Esophagus muscularis mucosa (tissue), 4 donors: Measurements from ENCODE around the gene DDX53. TPM values are rescaled to one million over a fixed set of nuclear protein-coding genes. Genes with fewer than 3 reads are reported as not detected.

Source experiments
- DNase-seq: peaks from one replicate; pipeline ENCODE4 v3.0.0-alpha.2; 2017; ENCODE audit errors: extremely low spot score
- H3K27ac ChIP-seq, 4 donors: fragments of 200-600 bp; sonication (generic); replicated peaks in 1 of 4; 1 replicate in 3 of 4; 2 replicates in 1 of 4; pipeline ENCODE4 v1.5.1; 2016 to 2019; ENCODE audit warnings: mild to moderate bottlenecking in 1 of 4
- H3K27me3 ChIP-seq, 4 donors: fragments of 200-600 bp; sonication (generic); one replicate each; pipeline versions ENCODE4 v1.5.1 to v1.6.0; 2016 to 2019
- H3K36me3 ChIP-seq, 4 donors: fragments of 200-600 bp; sonication (generic); one replicate each; pipeline ENCODE4 v1.5.1; 2016 to 2019
- H3K4me1 ChIP-seq, 4 donors: fragments of 200-600 bp; sonication (generic); one replicate each; pipeline ENCODE4 v1.5.1; 2016 to 2019
- H3K4me3 ChIP-seq, 4 donors: fragments of 200-600 bp; sonication (generic); 1 replicate in 2 of 4; 2 replicates in 2 of 4; pipeline ENCODE4 v1.5.1; 2016 to 2019; ENCODE audit warnings: mild to moderate bottlenecking in 4 of 4, moderate library complexity in 1 of 4
- H3K9me3 ChIP-seq, 4 donors: fragments of 200-600 bp; sonication (generic); 1 replicate in 3 of 4; 2 replicates in 1 of 4; pipeline ENCODE4 v1.5.1; 2016 to 2019
- CTCF ChIP-seq, 3 experiments: fragments of 200-600 bp in 2 of 3; fragments of 450-650 bp in 1 of 3; sonication (generic) in 2 of 3; IDR thresholded peaks; one replicate each; pipeline ENCODE4 v1.5.1; 2017 to 2019; ENCODE audit warnings: antibody characterized with exemption in 3 of 3, mild to moderate bottlenecking in 2 of 3, moderate library complexity in 1 of 3
- EP300 ChIP-seq: sonication (generic); formaldehyde crosslinking; IDR thresholded peaks from one replicate; pipeline ENCODE4 v1.6.1; 2017; ENCODE audit warnings: antibody characterized with exemption
- POLR2A ChIP-seq: fragments of 450-650 bp; IDR thresholded peaks from one replicate; pipeline ENCODE4 v1.6.1; 2017; ENCODE audit warnings: antibody characterized with exemption, moderate library complexity, mild to moderate bottlenecking, low read depth
- POLR2AphosphoS5 ChIP-seq, 2 donors: sonication (generic); formaldehyde crosslinking; IDR thresholded peaks; one replicate each; pipeline ENCODE4 v1.6.1; 2017; ENCODE audit warnings: antibody characterized with exemption in 2 of 2
- WGBS: methylation state at CpG from one replicate; pipeline ENCODE4 v1.1.5; 2018; 5-methylcytosine and 5-hydroxymethylcytosine counted together
- intact Hi-C: fragments of 100-400 bp; cut with DNase I; formaldehyde crosslinking; loops from one replicate; pipeline ENCODE4 v1.15.1; 2023
- total RNA-seq, 4 donors: library from RNA; depleted of rRNA; stranded (reverse); fragments of >200 nt; gene quantifications; one replicate each; pipeline versions ENCODE4 v1.1.0 to v1.2.1, GENCODE V29; 2016

DDX53 gene
- total RNA-seq, 4 donors from 2014 or later: not detected

- DNase-seq: no peak
- no peak overlapping the region for H3K27ac ChIP-seq
- H3K4me3 ChIP-seq: no peak overlapping the region
- H3K36me3 ChIP-seq: no peaks in the 10 kb centered on the region
- intact Hi-C loops: no loop called here
- no peaks in the 10 kb centered on the region for H3K4me1 ChIP-seq
- 86% methylated on average over 3 of the region's 3 CpGs for WGBS
- H3K9me3 ChIP-seq: no peaks in the 10 kb centered on the region
- H3K27me3 ChIP-seq: no peaks in the 10 kb centered on the region
- TF ChIP-seq CTCF (IDR thresholded peaks at IDR 0.05) (no peak), EP300 (no peak), POLR2A (no peak), POLR2AphosphoS5 (IDR thresholded peaks at IDR 0.05) (no peak)
Measured at GRCh38 chrX:23035493-23035892, 35.7 kb downstream of the DDX53 start.

DNA sequence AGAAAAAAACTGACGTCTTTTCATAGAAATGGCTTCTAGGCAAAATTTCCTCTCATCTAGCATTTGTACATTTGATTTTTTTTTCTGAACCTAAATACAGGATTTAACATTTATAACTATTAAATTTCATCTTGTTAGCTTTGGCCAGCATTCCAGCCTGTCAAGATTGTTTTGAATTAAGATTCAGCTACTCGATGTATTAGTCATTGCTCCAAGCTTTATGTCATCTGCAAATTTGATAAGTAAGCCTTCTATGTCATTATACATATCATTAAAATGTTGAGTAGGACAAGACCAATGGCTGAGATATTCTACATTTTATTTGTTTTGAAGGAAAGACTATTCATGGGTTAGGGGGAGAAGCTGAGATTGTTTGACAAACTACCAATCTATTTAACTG, 46.7 kb downstream of the DDX53 start:
- intact Hi-C loops: no loop called here
- 58% methylated on average over 2 of the region's 2 CpGs for WGBS
- TF ChIP-seq POLR2AphosphoS5 (IDR thresholded peaks at IDR 0.05): no peak
- TF ChIP-seq POLR2A: no peak
- TF ChIP-seq CTCF (IDR thresholded peaks at IDR 0.05): no peak
- TF ChIP-seq EP300: no peak

DNA sequence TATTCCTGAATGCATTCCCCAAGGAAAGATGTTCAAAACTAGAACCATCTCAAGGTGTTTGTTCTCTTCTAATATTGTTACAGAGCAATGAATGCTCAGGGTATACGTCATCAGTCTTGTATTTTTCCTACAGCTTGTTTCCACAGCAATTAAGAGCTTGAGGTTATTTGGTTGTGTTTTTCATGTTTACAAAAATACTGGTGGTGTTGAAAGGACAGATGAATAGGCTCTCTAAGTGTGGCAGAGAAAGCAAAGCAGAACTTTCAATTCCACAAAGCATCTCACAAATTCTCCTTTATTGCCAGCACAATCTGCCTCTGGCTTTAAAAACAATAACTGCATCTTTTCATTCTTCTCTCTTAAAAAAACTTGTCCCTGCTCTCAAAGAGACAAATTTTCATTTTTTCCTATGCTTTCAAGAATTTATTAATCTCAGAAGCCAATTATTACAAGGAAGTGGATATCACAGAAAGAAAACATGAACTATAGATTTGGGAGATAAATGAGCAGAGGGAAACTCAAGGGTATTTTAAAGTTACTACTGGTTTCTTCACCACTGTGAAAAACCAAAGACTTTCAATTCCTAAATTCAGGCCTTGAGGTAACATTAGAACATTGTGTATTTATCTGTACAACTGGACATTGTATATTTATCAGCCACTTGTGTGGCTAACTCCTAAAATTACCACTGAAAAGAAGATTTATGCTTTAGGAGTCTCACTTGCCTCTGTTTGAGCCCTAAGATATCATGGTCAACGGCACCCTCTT, 49.2 kb downstream of the DDX53 start:
- no peaks in the 10 kb centered on the region for H3K27me3 ChIP-seq
- no peaks in the 10 kb centered on the region for H3K4me1 ChIP-seq
- H3K9me3 ChIP-seq: no peaks in the 10 kb centered on the region
- 67% methylated on average over 2 of the region's 2 CpGs for WGBS
- no peak for DNase-seq
- H3K27ac ChIP-seq: no peak overlapping the region
- intact Hi-C loops: no loop called here
- H3K36me3 ChIP-seq: no peaks in the 10 kb centered on the region
- no peak for TF ChIP-seq POLR2A
- no peak for TF ChIP-seq CTCF (IDR thresholded peaks at IDR 0.05)
- TF ChIP-seq EP300: no peak
- TF ChIP-seq POLR2AphosphoS5 (IDR thresholded peaks at IDR 0.05): no peak
- no peak overlapping the region for H3K4me3 ChIP-seq

More for the DNA sequence above, 46.7 kb downstream of the DDX53 start:
- H3K27ac ChIP-seq: no peak overlapping the region
- H3K4me1 ChIP-seq: no peaks in the 10 kb centered on the region
- H3K36me3 ChIP-seq: no peaks in the 10 kb centered on the region
- DNase-seq: no peak
- H3K9me3 ChIP-seq: no peaks in the 10 kb centered on the region
- no peaks in the 10 kb centered on the region for H3K27me3 ChIP-seq
- no peak overlapping the region for H3K4me3 ChIP-seq

- no peaks in the 10 kb centered on the region for H3K36me3 ChIP-seq
- H3K27me3 ChIP-seq: no peaks in the 10 kb centered on the region
- 83% methylated on average over 3 of the region's 3 CpGs for WGBS
- no peak overlapping the region for H3K27ac ChIP-seq
- no peaks in the 10 kb centered on the region for H3K4me1 ChIP-seq
- intact Hi-C loops: no loop called here
- no peaks in the 10 kb centered on the region for H3K9me3 ChIP-seq
- H3K4me3 ChIP-seq: no peak overlapping the region
- no peak for DNase-seq
- no peak for TF ChIP-seq CTCF (IDR thresholded peaks at IDR 0.05)
- TF ChIP-seq POLR2AphosphoS5 (IDR thresholded peaks at IDR 0.05): no peak
- TF ChIP-seq EP300: no peak
- TF ChIP-seq POLR2A: no peak
Measured at GRCh38 chrX:23052324-23052723, 52.6 kb downstream of the DDX53 start.
